Tibial artery (tissue), 4 donors: ENCODE results near the gene VPS11.

Experiments used
- DNase-seq, 2 donors: peaks; one replicate each; pipeline ENCODE4 v3.0.0-alpha.2; 2019
- H3K27ac ChIP-seq, 2 donors: fragments of 200-600 bp; sonication (generic) in 1 of 2; 1 replicate in 1 of 2; 2 replicates in 1 of 2; pipeline ENCODE4 v1.5.1; 2018 to 2019; ENCODE audit warnings: mild to moderate bottlenecking in 1 of 2
- H3K27me3 ChIP-seq, 2 donors: fragments of 200-600 bp; sonication (generic) in 1 of 2; one replicate each; pipeline versions ENCODE4 v1.5.1 to v1.6.0; 2016 to 2019
- H3K36me3 ChIP-seq, 3 donors: fragments of 200-600 bp; sonication (generic) in 2 of 3; one replicate each; pipeline ENCODE4 v1.5.1; 2016 to 2019; ENCODE audit warnings: mild to moderate bottlenecking in 2 of 3
- H3K4me1 ChIP-seq, 4 donors: fragments of 200-600 bp; sonication (generic) in 2 of 4; 1 replicate in 3 of 4; 2 replicates in 1 of 4; pipeline ENCODE4 v1.5.1; 2016 to 2019
- H3K4me3 ChIP-seq, 2 donors: fragments of 200-600 bp; sonication (generic) in 1 of 2; 1 replicate in 1 of 2; 2 replicates in 1 of 2; pipeline ENCODE4 v1.5.1; 2018 to 2019; ENCODE audit warnings: mild to moderate bottlenecking in 2 of 2
- H3K9me3 ChIP-seq, 3 donors: fragments of 200-600 bp; sonication (generic) in 1 of 3; one replicate each; pipeline ENCODE4 v1.5.1; 2016 to 2019
- intact Hi-C: fragments of 100-400 bp; cut with DNase I; formaldehyde crosslinking; loops from one replicate; pipeline ENCODE4 v1.15.0; 2023; ENCODE audit warnings: low total_unique reads
- TF ChIP-seq, protein P1 (sequence below), 2 experiments: fragments of 200-600 bp in 1 of 2; fragments of 450-650 bp in 1 of 2; IDR thresholded peaks; one replicate each; pipeline ENCODE4 v1.5.1; 2017 to 2019; ENCODE audit warnings: antibody characterized with exemption in 2 of 2, mild to moderate bottlenecking in 1 of 2, moderate library complexity in 1 of 2

Gene VPS11

DNA sequence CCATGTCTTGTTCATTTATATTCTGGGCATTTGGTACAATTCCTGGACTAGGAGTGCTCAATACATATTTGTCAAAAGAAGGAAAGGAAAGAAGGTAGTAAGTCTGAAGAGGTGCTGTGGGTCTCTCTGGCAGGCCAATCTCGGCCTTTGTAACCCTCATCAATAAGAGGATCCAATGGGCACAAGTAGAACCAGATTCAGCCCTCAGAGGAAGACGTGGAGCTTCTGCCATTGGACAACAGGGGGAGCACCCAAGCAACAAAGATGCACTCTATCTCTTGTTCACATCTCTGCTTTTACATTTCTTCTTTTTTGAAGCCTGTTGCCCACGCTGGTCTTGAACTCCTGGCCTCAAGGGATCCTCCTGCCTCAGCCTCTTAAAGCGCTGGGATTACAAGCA lies 2.2 kb upstream of the VPS11 start:
- H3K27me3 ChIP-seq: no peaks in the 10 kb centered on the region
- DNase-seq: no peak
- H3K27ac ChIP-seq: no peak overlapping the region
- peaks cover 3 to 6% (median 4%) of the 10 kb centered on the region in 3 donors for H3K36me3 ChIP-seq
- peaks cover 0 to 43% (median 28%) of the 10 kb centered on the region in 4 donors for H3K4me1 ChIP-seq
- intact Hi-C loops: no loop called here
- H3K9me3 ChIP-seq: no peaks in the 10 kb centered on the region
- no peak overlapping the region for H3K4me3 ChIP-seq
- TF ChIP-seq, protein P1, sequence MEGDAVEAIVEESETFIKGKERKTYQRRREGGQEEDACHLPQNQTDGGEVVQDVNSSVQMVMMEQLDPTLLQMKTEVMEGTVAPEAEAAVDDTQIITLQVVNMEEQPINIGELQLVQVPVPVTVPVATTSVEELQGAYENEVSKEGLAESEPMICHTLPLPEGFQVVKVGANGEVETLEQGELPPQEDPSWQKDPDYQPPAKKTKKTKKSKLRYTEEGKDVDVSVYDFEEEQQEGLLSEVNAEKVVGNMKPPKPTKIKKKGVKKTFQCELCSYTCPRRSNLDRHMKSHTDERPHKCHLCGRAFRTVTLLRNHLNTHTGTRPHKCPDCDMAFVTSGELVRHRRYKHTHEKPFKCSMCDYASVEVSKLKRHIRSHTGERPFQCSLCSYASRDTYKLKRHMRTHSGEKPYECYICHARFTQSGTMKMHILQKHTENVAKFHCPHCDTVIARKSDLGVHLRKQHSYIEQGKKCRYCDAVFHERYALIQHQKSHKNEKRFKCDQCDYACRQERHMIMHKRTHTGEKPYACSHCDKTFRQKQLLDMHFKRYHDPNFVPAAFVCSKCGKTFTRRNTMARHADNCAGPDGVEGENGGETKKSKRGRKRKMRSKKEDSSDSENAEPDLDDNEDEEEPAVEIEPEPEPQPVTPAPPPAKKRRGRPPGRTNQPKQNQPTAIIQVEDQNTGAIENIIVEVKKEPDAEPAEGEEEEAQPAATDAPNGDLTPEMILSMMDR (IDR thresholded peaks at IDR 0.05): no peak

DNA sequence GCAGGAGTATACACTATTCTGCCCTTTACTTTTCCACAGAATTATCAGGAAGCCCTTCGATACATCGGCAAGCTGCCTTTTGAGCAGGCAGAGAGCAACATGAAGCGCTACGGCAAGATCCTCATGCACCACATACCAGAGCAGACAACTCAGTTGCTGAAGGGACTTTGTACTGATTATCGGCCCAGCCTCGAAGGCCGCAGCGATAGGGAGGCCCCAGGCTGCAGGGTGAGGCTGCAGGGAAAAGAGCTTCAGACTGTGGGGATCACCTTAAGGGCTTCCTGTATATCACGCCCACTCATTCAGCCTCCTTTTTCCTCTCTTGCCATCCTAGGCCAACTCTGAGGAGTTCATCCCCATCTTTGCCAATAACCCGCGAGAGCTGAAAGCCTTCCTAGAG lies 10.2 kb downstream of the VPS11 start:
- TF ChIP-seq, protein P1 (IDR thresholded peaks at IDR 0.05): no peak
- Histone ChIP-seq H3K4me3 (no peak overlapping the region), H3K27ac (no peak overlapping the region), H3K4me1 (no peaks in the 10 kb centered on the region), H3K27me3 (no peaks in the 10 kb centered on the region), H3K36me3 (peaks cover 80 to 100% (median 96%) of the 10 kb centered on the region in 3 donors), H3K9me3 (no peaks in the 10 kb centered on the region)
- intact Hi-C loops: no loop called here
- no peak for DNase-seq

DNA sequence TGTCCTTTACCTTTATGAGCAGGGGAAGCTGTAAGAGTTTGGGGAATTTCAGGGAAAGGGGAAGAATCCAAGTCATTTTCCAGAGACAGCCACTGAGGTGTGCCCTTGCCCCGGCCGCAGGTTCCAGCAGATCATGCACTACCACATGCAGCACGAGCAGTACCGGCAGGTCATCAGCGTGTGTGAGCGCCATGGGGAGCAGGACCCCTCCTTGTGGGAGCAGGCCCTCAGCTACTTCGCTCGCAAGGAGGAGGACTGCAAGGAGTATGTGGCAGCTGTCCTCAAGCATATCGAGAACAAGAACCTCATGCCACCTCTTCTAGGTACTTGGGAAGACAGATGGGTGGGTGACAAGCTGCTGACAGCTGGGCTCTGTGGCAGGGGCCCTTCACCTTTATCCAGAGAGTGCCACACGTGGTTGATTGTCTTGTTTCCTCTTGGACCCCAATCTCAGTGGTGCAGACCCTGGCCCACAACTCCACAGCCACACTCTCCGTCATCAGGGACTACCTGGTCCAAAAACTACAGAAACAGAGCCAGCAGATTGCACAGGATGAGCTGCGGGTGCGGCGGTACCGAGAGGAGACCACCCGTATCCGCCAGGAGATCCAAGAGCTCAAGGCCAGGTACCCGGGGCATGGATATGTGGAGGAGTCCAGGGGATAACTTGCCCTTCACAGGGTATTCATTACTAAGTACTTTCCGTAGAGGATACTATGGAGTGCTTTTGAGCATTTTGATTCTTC lies 11.2 kb downstream of the VPS11 start:
- H3K27ac ChIP-seq: no peak overlapping the region
- intact Hi-C loops: no loop called here
- TF ChIP-seq, protein P1 (IDR thresholded peaks at IDR 0.05): no peak
- no peaks in the 10 kb centered on the region for H3K9me3 ChIP-seq
- H3K36me3 ChIP-seq: peaks cover 70 to 93% (median 86%) of the 10 kb centered on the region in 3 donors
- H3K4me3 ChIP-seq: no peak overlapping the region
- no peak for DNase-seq
- H3K27me3 ChIP-seq: no peaks in the 10 kb centered on the region
- H3K4me1 ChIP-seq: no peaks in the 10 kb centered on the region

DNA sequence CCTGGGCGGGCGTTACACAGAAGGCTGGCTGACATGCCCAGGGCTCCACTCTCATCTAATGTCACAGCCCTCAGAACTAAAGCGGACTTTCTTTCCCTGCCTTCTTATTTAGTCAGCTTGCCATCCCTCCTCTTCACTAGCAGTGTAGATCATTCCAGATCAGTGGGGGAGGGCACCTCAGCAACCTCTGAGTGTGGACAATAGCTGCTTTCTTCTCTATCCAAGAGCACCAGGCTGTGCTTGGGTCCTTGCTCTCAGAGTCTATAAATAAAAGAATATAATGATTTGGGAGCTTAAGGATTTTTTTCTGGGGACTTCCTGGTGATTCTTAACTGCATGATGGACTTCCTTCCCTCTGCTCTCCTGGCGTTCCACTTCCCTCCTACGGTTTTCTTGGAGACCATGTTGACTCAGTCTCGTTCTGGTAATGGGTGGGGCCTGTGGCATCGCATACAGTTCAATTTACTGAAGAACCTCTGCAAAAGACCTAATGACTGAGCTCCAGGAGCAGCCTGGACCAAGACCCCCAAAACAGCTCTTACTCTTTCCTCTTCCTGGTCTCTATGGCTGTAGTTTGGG lies 14.2 kb downstream of the VPS11 start:
- H3K4me3 ChIP-seq: no peak overlapping the region
- intact Hi-C loops: no loop called here
- TF ChIP-seq, protein P1 (IDR thresholded peaks at IDR 0.05): no peak
- H3K9me3 ChIP-seq: no peaks in the 10 kb centered on the region
- H3K36me3 ChIP-seq: peaks cover 46 to 63% (median 58%) of the 10 kb centered on the region in 3 donors
- no peak for DNase-seq
- H3K27ac ChIP-seq: no peak overlapping the region
- no peaks in the 10 kb centered on the region for H3K27me3 ChIP-seq
- peaks cover 5 to 15% (median 11%) of the 10 kb centered on the region in 4 donors for H3K4me1 ChIP-seq

DNA sequence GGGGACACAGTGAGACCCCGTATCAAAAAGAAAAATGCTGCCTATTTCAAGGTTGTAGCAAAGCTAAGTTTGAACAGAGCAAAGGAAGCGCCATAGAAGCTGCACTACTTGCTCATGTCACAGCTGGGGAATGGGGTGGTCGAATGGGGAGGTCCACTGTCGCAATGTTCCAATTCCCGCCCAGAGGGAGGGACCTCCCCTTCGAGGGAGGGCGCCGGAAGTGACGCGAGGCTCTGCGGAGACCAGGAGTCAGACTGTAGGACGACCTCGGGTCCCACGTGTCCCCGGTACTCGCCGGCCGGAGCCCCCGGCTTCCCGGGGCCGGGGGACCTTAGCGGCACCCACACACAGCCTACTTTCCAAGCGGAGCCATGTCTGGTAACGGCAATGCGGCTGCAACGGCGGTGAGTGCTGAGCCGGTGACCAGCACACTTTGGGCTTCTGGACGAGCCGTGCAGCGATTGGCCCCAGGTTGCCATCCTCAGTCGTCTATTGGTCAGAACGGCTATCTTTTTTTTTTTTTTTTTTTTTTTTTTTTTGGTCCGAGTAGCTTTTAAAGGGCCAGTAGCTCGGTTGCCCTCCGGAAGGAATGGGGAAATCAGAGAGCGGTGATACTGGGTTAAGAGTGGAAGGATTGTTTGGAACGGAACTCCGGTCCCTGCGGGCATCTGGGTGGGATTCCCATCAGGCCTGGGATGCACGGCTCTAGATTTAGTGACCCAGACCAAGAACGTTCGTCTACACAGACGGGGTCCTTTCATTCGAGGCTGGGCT lies 17.2 kb downstream of the VPS11 start, which contains the start of gene HMBS:
Gene HMBS, plus strand, starts transcription at position 219 of the 774 bp plus-strand sequence. Its CDS starts 153 bp downstream, at position 372.
- Histone ChIP-seq H3K36me3 (peaks cover 15 to 33% (median 28%) of the 10 kb centered on the region in 3 donors), H3K4me3 (peak within 1 kb of the TSS; percentile 66 to 86), H3K27me3 (no peaks in the 10 kb centered on the region), H3K4me1 (peaks cover 5 to 15% (median 11%) of the 10 kb centered on the region in 4 donors), H3K9me3 (no peaks in the 10 kb centered on the region), H3K27ac (peak within 1 kb of the TSS; percentile 70 to 82)
- TF ChIP-seq, protein P1 (IDR thresholded peaks at IDR 0.05): no peak
- intact Hi-C loops: no loop called here
- peak; percentile 92 to 98 for DNase-seq
